NCI-H187 (cell line): Measurements from ENCODE around the gene CEACAM18.
"Not testable (repeated sequence)": the region's sequence is repeated elsewhere in the genome, so short reads cannot be mapped to it uniquely, and the experiment has no call there.

Experiments
- DNase-seq, 2 experiments: peaks; one replicate each; lab custom pipeline; 2025; lab: John Stamatoyannopoulos, UW

Gene CEACAM18

DNA sequence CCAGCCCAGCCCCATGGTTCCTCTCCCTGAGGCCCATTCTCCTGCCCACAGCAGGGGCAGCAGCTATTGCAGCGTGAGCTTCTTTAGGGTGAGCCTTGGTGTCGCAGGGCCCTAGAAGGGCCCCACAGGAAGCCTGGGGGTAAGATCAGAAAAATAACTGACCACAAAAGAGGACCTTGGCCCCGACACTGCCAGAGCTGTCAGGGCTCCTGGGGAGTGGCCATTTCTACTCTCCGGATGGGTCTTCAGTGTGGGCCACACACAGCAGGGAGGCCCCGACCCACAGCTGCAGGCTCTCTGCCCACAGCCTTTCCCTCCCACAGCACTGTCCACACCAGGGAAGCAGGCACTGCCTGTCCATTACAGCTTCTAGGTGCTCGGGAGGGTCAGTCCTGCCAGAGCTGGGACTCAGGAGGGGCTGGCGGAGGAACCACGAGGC, 16.6 kb upstream of the CEACAM18 start:
- no peak for DNase-seq

DNA sequence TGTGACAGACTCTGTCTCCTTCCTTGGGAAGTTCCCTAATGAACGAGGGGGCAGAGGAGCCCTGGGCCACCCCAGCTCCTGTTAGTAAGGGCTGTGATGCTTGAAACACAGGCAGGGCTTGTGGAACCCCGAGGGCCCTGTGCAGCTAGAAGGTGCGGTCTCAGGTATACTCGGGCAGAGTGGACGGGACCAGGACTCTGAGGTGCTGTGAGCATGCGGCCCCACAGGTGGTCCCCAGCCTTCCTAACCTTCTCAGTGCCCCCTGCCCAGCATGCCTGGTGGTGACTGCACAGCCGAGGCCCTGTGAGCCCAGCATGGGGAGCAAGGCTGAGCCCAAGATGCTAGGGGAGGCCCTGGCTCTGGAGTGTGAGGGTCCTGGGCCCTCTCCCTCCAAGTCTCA, 16.1 kb upstream of the CEACAM18 start:
- no peak for DNase-seq

DNA sequence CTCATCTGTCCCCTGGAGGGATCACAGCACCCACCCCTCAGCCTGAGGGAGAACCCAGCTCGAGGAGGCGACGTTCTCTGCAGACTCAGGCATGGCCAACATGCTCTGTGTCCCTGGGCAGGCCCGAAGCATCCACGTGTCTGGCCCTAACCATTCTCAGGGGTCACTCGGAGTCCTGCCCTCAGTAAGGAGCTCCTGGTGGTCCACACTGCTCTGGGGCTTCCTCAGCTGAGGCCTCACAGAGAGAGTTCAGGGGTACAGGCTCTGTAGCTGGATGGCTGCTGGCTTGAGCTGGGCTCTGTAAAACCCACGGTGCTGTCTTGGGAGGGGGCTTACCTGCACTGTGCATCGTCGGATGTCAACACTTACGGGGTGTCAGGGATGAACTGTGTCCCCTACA, 15.7 kb upstream of the CEACAM18 start:
- no peak for DNase-seq

DNA sequence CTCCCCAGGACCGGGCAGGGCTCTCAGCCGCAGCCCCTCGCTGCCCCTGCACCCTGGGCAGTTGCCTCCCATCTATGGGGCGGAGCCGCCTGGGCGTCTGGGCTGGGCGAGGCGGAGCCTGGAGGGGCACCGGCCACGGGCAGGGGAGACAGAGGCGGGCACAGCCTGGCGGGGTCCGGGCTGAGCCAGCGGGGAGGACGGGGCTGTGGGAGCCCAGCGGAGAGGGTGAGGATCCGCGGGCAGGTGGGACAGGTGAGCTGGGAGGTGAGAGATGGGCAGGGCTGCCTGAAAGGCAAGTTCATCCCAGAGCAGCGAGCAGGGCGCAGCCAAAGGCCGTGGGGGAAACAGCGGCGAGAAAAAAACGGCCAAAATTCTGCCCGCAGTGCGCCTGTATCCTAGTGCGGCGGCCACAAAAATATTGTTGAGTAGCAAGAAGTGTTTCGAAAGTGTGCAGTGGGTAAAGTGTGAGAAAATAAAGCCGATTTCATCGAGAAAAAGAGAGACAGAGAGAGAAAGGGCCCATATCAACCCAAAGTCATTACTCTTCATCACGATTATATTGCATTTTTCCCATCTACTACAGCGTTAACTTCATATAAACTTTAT, 14.3 kb upstream of the CEACAM18 start:
- not testable (repeated sequence) for DNase-seq

DNA sequence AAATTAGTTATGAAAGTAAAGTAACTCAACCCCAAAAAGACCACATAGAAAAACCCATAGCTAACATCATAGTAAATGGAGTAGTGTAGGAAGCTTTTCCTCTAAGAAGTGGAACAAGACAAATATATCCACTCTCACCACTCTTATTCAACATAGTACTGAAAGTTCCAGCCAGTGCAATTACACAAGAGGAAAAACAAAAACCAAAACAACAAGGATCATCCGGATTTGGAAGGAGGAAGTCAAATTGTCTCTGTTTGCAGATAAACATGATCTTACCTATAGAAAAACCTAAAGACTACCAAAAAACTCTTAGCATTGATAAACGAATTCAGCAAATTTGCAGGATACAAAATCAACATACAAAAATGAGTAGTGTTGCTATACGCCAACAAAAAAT, 11.6 kb upstream of the CEACAM18 start:
- no peak for DNase-seq

DNA sequence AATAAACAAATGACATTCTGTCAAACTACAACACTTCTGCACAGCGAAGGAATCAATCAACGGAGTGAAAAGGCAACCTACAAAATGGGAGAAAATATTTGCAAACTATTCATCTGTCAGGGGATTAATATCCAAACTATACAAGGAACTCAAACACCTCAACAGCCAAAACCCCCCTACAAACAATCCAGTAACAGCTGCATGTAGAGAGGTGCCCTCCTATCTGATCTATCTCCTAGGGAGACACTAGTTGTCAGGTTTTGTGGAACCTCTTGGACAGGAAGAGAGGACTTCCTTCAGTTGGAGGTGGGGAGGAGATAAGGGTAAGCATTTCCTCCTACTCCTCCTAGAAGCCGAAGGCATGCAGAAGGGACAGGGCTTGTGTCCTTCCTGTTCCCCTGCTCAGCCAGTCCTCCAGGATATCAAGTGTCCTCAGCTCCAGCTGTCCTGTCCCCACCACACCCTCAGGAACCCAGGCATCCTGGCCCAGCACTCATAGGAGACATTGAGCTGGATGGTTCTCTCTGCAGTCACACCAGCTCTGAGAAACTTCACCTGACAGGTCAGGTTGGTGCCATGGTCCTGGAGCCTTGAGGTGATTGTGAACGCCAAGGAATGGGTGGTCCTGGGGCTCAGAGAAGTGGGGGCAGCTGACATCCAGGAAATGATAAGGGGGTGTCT, 10.3 kb upstream of the CEACAM18 start:
- no peak for DNase-seq

DNA sequence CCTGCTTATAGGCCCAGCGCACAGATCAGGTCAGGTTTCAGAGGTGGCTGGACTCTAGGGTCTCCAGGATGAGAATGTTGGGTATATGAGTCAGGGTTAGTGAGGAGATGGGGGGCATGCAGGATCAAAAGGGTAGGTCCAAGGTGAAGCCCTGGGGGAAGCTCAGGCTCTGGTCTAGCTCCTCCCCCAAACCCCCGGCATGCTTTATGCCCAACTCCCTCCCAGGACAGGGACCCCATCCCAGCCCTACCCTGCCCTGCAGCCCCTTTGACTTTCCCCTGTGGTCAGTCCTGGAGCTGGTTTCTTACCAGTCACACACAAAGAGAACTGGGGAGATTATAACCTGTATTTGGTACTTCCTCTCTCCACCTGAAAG, 9.8 kb upstream of the CEACAM18 start:
- DNase-seq = no peak

DNA sequence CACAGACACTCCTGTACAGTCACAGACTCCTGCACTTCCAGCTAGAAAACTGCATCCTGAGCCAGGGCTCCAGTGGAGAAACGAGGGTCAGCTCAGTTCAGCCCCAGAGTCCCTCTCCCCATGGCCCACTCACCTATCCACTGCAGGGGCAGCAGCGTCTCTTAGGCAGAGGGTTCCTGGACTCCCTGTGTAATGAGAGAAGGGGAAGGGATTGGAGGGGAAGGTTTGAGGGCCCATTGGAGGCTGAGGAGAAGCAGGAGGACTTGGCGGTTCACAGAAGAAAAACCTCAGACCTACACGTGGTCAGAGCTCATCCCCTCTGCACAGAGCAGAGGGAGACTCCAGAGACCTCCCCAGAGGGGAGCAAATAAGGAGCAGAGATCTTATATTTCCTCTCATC, 9.2 kb upstream of the CEACAM18 start:
- no peak for DNase-seq

DNA sequence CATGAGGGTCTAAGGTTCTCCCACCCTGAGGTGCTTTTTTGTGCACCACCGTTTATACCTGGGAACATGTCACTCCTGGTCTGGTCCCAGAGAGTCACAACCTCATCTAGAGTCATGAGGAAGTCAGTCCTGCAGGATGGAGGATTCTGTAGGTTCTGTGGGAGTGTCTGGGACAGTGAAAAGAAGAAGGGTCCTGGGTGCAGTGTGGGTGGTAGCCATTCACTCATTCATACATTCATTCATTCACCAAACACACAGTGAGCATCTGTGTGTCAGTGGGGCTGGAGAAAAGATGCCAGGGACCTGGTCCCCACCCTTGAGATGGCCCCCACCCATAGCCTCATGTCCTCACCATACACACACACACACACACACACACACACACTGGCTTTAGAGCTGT, 8.7 kb upstream of the CEACAM18 start:
- no peak for DNase-seq

DNA sequence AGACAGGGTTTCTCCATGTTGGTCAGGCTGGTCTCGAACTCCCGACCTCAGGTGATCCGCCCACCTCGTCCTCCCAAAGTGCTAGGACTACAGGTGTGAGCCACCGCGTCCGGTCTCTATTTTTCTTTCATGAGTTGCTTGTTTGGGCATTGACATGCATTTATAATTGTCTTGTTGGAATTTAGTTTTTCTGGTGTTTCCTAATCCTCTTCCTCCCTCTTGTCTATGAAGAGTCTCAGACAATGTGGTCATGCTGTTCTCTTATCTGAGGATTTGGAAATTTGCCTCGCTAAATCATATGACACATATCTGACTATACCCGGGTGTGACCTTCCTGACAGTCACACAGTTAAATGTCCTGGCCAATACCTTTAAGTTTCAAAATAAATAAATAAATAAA, 7.4 kb upstream of the CEACAM18 start:
- no peak for DNase-seq

DNA sequence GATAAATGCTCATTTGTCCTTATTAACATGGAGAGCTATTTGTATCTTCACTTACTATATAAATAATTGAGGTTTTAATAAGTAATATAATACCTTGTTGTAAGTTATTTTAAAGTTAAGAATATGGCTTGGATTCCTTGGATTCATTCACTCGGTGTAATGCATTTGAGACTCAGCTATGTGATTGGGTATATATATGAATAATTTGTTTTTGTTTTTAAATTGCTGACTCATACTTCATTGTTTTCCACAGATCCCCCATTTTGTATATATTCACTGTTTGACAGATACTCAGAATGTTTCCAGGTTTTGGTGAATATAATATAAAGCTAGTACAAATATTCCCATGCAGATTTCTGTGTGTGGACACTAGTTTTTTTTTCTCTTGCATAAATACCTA, 6.8 kb upstream of the CEACAM18 start:
- no peak for DNase-seq

DNA sequence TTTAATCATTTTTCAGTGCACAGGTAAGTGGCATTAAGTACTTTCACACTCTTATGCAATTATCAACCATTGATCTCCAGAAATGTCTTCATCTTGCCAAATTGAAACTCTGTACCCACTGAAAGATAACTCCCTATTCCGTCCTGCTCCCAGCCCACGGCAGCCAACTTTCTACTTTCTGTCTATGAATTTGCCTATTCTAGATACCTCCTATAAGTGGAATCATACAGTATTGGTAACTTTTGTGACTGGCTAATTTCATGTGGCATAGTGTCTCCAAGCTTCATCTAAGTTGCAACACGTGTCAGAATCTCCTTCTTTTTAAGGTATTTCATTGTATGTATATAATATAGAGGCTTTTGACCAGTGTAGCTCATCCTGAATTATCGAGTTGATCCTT, 5.7 kb upstream of the CEACAM18 start:
- no peak for DNase-seq

DNA sequence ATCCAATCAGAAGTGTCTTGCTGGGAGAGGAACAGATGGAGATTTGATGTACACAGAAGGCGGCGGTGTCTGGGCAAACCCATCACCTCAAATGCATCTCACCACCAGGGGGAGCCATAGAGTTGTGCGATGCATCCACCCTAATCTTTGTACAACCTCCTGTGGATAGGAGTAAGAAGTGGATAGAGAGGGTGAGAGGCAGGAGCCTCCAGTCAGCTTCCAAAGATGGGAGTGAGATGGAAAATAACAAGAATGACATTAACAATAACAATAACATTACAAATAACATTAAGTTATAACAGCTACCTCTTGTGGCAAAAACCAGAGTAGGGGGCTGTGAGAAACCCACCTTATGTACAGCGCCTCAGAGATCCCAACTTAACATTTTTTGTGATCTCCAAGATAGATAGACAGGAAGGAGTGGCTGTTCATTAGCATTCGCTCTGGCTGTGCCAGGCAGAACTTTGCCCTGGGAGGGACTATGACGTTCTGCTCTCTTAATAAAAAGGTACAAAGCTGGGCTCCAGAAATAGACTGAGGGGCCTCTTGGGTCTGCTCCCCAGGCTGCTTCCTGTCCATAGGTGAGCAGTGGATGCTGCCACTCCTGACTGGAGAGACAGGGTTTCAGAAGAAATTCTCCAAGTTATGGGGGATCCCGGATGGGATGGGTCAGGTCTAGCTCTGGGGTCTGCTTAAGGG, 5.2 kb upstream of the CEACAM18 start:
- peak in 1 of 2 experiments; percentile 22 for DNase-seq

DNA sequence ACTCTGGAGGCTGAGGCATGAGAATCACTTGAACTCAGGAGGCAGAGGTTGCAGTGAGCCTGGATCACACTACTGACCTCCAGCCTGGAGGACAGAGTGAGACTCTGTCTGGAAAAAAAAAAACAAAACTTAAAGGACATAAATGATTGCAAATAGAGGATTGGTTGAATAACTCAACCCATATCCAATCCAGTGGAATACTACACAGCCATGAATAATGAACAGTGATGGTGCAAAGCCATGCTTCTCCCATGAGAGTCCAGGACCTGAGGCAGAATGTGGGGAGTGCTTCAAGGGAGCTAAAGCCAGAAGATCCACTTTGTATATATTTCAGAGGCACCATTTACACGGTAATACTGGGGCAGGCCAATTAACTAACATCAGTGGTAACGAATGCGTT, 2.2 kb upstream of the CEACAM18 start:
- DNase-seq = no peak

DNA sequence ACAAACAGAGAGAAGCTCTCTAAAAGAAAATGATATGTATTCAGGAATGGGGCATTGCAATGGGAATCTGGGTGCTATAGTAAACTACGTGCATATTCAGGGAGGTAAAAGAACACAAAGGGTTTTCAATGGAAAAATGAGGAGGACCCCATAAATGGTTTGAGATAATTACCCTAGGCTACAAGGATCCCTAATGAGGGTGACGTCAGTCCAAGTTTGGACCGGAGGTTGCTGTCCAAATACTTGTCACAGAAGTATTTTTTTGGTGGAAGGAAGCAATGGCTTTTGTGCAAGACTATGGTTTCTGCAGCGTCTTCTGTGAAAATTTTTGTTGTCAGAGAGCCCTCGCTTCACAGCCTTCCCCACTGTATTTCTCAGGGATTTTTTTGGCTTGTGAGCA, 995 bp upstream of the CEACAM18 start:
- DNase-seq = no peak

DNA sequence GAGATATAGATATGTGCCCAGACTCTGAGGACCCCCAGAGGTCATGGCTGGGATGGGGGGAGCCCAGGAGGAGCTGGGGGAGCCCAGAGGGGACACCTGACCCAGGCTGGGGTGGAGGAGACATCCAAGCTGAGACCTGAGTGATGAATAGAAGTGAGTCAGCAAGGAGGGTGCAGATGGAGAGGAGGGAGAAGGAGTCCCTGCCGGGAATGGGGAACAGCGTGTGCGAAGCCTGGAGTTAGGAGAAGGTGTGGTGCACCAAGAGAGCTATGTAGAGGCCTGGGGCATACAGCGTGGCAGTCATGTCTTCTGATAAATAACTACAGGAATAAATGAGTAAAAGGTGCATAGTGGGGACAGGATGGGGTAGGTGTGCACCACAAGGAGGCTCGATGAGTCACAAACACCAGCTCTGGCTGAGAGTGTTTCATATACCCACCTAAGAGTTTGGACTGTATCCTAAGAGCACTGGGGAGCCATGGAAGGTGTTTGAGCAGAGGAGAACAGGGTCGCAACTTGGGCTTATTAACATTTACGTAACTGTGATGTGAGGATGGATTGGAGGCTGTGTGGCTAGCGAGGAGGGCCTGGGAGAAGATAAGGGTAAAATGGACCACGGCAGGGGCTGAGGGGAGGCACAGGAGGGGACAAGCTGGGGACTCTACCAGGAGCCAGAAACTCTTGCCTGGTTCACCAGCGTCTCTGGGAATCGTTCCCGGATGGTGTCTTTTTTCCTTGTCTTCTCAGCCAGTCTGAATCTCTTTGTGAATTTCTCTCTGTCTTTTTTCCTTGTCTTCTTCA, 1.4 kb downstream of the CEACAM18 start:
- DNase-seq = no peak

DNA sequence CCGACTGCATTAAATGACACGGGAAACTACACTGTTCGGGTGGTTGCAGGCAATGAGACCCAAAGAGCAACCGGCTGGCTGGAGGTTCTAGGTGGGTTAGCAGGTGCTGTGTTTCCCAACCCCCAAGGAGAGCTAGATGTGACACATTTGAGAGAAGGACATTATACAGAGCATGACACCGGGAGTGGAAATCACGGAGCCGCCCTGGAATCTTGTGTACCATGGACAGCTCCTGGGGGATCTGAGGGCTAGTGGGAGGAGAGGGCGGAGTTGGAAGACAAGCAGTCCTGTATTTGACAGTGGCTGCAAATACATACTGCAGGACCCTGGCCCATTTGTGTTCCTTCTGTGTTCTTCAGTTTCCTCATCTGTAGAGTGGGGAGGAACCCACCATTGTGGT, 2.3 kb downstream of the CEACAM18 start:
- no peak for DNase-seq

DNA sequence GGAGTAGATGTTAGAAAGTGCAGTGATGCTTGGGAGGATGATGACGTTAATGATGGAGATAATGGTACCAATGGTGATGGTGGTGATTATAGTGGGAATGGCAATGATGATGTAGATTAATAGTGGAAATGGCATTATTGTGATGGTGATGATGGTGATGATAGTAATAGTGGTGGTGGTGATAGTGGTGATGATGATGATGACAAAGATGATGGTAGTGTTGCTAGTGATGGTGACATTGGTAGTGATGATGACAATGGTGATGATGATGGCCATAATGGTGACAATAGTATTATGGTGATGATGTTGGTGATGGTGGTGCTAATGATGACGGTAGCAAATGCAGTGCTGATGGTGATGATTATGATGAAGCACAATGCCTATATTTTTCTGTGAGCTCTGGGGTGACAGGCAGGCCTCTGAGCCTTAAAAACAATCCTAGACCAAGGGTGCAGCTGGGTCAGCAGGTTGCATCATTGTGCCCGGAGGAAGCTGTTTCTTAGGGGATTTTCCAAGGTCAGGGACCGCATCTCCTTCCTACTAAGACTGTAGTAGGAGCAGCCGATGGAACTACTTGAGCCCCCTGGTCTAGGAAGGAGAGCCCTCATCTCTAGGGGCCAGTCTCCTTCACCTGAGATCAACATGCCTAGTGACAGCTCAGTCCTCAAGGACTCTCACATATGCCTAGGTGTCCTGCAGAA, 7.8 kb downstream of the CEACAM18 start:
- DNase-seq = no peak

DNA sequence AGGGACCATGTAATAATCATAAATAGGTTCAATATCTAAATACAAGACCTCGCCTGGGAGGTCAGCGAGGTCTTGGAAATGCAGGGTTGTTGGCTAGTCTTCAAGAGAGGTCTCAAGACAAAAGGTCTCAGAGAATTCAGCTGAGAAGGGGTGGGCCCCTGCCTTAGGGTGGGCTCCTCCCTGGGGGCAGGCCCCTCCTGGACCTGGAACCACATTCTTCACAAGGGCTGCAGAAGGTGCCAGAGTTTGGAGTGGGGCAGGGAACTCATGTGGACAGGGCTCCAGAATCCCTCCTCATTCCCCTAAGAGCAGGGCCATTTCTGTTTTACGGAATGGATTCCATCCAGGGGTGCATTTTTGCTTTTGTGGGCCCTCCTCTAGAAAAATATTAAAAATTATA, 10.2 kb downstream of the CEACAM18 start:
- no peak for DNase-seq

DNA sequence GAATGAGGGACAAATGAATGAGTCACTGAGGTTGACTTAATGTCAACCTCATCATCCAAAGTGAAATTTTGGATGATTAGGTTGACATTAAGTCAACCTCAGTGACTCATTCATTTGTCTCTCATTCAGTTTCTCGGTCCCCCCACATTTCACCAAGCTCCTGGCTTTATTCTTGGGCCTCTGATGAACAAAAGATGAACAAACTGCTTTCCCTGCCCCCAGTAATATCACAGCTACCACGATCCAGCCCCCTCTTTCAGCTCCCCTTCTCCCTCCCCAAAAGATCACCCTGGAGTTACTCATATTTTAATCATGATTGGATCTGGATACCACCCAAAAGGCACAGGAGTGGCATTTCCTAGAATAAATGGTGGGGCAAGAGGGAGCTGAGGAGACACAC, 10.8 kb downstream of the CEACAM18 start:
- no peak for DNase-seq

DNA sequence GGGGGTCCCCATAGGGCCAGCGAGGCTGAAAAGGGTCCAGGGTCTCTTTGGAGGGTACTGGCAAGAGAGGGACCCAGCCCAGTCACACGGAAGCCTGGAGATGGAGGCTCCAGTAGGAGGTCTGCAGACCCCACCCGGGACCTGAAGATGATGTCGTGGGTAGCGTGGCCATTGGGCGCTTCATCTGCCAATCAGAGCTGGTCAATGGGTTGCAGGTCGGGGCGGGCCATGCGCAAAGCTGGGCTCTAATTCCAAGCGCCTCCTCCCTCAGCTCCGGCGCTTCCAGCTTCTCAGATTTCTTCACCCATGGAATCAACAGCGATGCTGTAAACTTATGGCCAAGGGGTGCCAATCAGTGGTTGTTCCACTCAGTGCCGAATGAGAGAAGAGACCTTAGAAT, 12.3 kb downstream of the CEACAM18 start:
- DNase-seq = no peak

DNA sequence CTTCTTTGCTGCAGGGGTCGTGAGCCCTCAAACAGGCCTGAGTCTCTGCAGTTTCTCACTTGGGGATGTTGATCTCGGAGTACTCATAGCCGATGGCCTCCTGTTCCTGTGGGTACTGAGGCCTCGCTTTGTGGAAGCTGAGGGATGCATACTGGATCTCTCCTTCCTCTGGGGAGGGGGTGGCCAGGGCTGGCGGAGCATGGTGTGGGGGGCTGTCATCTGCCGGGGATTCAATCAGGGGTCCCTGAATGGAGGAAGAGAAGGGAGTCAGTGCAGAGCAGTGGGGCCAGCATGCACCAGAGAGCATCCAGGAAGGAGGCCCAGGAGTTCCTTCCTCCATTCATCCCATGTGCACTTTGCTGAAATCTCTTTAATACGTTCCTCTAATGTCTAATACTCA, 13.2 kb downstream of the CEACAM18 start:
- DNase-seq = no peak
